GM19395 (cell line): ENCODE results near the gene GUCY1A1.

Experiments
- ATAC-seq: cut with Tn5 transposase; IDR thresholded peaks from one replicate; pipeline ENCODE4 v1.9.1; 2021; ENCODE audit warnings: mild to moderate bottlenecking, moderate library complexity; ENCODE audit not compliant: unreplicated experiment

GUCY1A1 gene

DNA sequence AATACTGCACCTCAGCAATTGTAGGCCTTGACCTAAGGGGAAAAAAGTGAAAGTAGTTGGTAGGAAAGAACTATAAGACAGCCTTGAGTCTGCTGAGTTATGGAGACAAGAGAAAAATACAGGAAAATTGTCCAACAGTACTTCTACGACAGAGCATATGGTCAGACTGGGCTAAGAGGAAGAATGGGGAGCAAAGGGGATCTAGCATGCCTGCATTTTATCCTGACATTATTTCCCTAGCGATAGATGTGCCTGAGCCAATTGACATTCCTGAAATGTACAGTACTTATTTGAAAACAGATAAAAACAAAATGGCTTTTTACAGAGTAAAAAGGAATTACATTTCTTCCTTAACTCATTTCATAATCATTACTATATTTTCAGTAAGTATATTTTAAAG lies 22.2 kb downstream of the GUCY1A1 start:
- ATAC-seq: no peak

DNA sequence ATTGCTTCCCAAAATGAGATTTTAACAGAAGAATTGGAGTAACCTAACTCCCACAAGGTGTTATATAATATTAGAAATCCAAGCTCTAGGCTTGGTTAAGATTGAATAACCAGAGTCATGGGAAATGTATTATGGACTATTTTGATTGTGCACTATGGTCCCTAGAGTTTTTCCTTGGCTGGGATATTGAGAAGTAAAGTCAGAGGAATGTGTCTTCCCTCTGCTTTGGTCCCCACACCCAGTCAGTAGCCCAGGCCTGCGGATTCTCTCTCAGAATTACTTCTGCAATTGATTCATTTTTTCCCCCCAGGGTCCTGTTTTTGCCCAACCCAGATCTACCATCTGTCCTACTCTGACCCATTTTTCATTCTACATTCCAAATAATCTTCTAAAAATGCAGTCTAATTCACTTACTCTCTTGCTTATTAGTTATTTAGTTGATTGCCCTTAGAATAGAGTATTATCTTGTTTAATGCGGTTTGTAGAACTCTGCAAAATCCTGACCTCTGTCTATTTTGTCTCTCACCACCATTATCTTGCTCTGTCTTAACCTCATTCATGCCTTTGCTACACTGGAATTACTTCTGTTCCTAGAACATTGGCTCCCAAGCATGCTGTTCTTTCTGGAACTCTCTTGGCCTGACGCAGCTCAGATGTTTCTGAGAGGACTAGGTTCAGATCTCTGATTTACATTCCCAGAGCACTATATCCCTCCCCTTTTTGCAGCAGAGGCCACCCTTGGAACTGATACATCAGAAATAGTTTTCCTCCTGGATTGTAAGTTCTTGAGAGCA lies 23.6 kb downstream of the GUCY1A1 start:
- no peak for ATAC-seq

DNA sequence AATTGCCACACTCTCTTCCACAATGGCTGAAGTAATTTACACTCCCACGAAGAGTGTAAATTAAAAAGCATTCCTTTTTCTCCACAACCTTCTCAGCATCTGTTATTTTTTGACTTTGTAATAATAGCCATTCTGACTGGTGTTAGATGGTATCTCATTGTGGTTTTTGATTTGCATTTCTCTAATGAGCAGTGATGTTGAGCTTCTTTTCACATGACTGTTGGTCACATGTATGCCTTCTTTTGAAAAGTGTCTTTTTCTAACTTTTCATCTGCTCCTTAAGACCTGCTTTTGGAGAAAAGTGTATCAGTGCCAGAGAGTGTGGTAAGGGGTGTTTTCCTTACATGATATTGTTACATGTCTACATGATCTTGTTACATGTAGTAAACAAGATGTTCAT lies 25.7 kb downstream of the GUCY1A1 start:
- ATAC-seq: no peak

DNA sequence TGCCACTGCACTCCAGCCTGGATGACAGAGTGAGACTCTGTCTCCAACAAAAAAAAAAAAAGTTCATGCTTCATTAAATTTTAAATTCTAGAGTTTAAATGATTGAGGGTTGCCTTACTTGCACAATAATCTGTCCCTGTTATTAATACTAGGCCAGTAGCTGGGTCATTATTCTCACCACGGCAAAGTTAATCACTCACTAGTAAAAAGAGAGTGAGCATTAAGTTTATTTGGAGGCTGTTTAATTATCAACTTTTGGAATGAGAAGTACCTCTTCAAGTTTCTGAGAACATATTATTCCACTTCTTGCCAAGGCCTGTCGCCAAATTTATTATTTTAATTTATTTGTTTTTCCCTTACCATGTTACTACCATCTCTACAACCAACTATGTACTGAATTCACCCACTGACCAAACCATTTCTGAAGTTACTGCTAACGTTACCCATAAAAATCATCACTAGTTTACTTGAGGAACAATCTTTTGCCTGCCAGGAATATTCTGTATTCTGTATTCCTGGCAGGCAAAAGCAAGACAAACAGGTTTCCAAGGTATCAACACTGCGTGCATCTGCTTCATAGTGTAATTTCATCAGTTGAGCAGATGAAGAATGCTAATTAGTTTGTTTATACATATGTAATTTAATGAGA lies 26.5 kb downstream of the GUCY1A1 start:
- ATAC-seq: peak; percentile 52

DNA sequence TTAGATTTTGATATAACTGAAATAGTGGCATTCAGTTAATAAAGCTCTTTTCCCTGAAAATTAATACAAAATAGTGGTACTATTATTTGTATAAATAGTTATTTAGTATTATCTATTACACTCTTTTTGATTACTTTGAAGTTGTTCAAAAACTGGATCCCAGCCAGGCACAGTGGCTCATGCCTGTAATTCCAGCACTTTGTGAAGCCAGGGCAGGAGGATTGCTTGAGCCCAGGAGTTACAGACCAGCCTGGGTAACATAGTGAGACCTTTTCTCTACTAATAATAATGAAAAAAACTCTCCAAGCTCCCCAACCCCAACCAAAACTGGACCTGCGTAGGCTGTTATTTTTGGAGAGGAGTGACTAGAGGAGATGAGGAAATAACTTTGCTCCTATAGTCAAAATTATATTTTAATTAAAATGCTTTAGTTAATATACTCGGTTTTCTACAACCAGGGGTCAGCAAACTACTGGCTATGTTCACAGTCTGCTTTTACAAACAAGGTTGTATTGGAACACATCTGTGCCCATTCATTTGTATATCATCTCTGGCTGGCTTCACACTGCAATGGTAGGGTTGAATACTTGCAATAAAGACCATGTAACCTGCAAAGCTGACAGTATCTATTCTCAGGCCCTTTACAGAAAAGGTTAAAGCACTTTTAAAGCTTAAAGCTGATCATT lies 27.6 kb downstream of the GUCY1A1 start:
- ATAC-seq: no peak

DNA sequence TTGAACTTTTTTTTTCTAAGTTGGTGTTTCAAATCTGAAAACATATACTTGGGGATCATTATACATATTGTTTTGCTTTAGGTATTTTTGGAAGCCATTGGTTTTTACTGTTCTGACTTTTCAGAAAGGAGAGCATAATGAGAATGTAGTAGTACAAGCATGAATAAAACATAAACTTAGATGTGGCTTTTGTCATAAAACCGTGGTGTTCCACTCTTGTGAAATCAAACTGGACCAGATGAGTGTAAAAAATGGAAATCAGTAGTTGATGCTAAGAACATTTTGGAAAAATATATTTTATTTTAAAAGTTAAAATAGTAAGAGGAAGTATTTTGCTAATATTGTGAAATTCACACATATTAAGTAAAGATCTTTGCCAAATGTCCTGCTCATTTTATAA lies 29.6 kb downstream of the GUCY1A1 start:
- ATAC-seq: no peak

DNA sequence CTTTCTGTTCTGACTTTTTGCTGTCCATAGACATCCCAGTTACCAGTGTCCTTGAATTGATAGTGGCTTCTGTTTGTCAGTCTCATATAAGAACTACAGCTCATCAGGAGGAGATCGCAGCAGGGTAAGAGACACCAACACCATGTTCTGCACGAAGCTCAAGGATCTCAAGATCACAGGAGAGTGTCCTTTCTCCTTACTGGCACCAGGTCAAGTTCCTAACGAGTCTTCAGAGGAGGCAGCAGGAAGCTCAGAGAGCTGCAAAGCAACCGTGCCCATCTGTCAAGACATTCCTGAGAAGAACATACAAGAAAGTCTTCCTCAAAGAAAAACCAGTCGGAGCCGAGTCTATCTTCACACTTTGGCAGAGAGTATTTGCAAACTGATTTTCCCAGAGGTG lies 30.1 kb downstream of the GUCY1A1 start:
- ATAC-seq: no peak

DNA sequence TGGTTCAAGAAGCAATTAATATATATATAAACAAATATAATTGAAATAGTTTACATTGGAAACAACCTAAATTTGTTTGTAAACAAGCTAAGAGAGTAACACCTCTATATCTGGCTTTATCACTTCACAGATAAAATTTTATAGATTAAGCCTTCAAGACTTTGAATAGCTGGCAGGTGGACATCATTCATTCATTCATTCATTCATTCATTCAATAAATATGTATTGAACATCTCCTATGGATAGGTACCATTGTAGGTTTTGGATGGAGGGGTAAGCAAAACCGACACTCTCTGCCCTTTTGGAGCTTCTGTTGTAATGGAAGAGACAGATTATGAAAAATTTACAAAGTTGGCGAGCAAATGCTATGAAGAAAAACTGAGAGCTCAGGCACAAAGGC lies 35.2 kb downstream of the GUCY1A1 start:
- no peak for ATAC-seq

DNA sequence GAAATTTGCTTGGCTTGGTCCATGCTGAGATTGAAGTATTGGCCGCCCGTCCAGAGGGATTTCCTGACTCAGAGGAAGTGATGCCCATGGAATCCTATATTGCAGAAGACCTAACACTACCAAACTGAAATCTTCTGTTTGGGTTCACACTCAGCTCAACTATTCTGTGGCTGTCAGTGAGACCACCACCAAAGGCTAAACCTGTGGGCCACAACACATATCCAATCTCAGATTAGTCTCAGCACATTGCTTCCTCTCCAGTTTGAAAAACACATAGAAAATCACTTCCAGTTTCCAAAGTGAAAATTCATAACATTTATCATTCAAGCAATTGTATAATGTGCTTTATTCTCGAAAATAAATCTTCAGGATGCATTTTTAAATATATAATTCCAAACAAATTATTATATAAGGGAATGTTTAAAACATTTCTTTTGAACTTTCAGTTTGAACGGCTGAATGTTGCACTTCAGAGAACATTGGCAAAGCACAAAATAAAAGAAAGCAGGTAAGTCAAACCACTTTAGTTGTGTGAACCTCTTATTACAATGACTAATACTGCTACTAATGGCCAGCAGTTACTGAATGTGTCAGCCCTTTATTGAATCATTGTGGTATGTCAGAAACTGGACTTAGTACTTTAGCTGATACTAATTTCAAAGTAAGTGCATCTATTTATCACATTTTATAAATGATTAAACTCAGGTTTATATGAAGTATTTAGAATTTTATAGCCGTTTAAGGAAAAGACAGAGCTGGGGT lies 37.0 kb downstream of the GUCY1A1 start:
- peak; percentile 85 for ATAC-seq

DNA sequence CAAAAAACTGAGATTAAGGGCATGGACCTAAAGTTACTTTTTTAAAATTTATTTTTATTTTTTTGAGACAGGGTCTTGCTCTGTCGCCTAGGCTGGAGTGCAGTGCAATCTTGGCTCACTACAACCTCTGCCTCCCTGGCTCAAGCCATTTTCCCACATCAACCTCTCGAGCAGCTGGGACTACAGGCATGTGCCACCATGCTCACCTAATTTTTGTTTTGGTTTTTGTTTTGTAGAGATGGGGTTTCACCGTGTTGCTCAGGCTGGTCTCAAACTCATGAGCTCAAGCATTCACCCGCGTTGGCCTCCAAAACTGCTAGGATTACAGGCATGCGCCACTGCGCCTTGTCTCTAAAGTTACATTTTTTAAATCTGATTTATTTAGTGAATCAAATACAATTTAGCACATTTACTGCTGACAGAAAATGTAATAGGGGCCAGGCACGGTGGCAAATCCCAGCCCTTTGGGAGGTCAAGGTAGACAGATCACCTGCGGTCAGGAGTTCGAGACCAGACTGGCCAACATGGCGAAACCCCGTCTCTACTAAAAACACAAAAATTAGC lies 38.3 kb downstream of the GUCY1A1 start:
- ATAC-seq: no peak

DNA sequence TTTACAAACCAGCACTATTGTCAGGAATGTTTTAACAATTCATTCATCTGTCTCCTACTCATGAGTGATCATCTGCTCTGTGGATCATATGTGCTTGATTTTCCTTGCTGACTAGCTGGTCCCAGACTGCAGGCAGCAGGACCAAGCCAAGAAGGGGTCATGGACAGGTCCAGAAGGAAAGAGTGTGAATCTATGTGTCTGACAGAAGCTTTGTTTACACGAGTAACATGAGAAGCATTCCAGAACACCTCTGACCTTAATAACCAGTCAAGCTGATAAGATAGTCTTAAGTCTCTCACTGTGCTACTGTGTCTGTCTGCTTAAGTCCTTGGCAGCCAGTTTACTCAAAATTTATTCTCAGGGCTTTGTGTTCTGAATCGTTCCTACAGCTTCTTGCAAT lies 39.0 kb downstream of the GUCY1A1 start:
- ATAC-seq: no peak

DNA sequence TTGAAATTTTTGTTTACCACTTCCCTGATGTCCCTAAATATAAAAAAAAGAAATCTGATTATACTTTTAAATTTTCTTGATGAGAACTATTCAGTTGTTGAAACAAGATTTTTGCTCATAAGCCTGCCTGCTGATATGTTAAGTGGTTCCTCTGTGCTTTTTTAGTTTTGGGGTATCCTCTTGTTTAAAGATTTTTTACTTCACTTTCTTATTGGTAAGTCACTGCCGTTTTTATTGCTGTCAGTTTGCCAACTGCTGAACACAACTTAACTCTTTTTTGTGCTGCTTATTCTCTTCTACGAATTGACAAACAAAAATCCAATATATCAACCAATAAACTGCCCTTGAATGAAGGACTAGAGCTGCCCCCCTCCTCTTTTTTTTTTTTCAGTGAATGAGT lies 39.5 kb downstream of the GUCY1A1 start:
- no peak for ATAC-seq

DNA sequence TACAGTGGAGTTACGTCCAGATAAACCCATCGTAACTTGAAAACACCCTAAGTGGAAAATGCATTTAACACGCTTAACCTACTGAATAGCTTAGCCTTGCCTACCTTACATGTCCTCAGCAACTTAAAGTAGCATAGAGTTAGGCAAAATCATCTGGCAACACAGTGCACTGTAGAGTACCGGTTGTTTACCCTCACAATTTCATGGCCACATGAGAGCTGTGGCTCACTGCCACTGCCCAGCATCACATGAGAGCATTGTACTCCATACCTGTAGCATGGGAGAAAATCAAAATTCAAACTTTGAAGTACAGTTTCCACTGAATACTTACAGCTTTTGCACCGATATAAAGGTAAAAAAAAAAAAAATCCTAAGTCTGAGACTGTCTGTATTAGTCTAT lies 40.6 kb downstream of the GUCY1A1 start:
- ATAC-seq: no peak

DNA sequence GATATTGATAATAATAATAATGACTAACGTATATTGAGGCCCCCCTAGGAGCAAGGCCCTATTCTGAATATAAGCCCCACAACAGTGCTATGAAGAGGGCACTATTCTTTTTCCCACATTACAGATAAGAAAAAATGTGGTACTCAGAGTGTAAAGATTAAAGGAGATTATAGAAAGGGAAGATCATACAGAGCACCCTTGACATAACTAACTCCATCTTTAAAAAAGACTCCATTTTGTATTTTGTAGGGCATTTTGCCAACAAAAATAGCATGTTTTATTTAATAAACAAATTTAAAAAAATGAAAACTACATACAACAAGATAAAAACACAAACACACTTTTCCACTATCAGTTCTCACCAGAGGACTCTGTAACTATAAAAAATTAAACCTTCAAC lies 42.1 kb downstream of the GUCY1A1 start:
- ATAC-seq: no peak

DNA sequence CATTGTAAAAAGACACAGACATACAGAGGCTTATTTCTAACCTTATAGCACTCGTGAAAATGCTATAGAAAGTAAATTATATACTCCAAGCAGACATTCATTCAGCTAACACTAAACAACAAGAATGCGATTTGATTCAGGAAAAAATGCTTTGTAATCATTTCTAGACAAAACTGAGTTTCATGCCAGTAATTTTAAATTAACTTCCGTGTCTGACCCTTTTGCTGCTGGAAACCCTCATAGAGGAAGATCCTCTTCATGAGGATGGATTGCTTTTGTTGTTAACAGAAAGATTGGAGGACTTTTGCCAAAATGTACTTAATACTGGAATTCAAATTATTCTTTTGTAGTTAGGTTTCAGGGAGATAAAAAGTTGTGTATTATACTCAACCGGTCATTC lies 43.3 kb downstream of the GUCY1A1 start:
- no peak for ATAC-seq

DNA sequence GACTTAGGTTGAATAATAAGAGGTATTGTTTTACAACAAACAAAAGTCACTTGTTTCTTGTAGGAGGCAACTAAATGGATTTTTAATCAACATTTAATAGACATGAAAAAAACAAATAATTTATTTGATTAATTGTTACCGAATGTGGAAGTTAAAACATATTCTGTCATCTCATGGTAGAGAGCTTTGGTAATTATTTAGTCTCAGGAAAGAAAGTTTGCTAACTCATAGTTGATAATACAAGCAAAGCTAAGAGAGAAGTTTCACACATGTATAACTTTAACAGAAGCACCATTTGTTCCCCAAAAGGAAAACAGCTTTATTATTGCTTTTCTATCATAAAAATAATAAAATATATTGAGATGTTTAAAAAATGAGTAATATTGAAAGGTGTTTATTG lies 44.9 kb downstream of the GUCY1A1 start:
- no peak for ATAC-seq

DNA sequence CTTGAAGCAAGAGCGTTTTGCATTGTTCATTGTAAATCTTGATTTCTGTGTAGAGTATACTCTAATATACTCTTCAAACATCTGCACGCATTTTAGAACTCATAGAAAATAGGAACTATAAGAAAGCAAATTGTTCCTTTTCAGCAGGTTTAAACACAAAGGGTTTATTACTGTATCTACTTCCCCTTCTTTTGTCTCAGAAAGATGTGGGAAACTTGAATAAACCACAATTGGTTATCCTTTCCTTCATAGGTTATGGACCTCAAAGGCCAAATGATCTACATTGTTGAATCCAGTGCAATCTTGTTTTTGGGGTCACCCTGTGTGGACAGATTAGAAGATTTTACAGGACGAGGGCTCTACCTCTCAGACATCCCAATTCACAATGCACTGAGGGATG lies 46.2 kb downstream of the GUCY1A1 start:
- no peak for ATAC-seq

DNA sequence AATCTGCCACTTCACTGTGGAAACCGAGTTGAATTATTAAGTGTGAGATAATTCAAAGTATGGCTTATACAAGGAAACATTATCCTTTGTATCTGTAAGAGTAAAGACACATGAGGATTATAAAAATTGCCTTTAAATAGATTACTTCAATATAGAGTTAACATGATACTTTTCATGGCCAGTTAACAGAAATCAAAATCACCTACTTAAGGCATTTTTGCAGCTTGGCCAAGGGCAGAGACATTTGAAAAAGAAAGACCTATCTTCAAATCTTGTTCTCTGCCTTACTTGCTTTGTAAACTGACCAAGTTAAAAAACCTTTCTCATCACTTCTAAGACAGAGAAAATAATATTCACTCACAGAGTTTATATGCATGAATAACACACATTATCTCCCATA lies 47.3 kb downstream of the GUCY1A1 start:
- no peak for ATAC-seq

DNA sequence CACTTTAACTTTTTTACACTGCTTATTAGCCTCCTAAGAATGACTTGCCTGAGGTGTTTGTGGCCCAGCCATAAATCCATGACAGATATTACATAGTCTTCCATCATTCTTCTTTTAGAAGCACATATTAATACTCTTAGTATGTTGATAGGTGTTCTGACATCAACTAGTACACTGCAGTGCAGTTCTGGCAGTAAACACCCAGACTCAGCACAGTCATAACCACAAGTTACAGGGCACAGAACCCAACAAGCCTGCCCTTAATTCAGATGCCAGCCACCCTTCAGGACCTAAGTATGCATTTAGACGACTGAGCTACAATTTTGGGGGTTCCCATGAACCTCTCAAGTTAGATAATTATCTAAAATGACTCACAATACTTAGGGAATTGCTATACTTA lies 55.7 kb downstream of the GUCY1A1 start:
- ATAC-seq: no peak

DNA sequence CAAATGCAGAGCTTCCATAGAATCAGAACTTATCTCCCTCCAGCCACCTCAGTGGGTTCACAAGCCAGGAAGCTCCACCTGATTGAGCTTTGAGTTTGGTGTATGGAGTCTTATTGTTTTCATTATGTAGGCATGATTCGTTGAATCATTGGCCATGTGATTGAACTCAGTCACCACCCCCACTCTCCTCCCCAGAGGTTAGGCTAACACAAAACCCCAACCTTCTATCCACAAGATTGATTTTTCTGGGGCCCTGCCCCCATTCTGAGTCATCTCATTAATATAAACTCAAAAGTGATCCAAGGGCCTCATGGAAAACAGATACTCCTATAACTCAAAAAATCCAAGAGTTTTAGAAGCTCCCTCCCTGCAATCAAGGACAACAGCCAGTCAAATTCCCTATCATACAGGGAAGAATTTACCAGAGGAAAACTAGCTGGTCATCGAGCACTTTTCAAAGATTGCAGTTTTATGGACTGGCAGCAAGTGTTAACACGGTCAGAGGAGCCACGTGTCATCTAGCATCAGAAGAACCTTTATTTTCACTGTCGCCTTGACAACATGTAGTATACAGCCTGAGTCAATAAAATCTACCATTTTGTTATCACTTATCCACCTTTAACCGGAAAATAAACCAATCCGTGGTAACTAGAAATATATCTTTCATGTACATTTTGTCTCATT lies 56.3 kb downstream of the GUCY1A1 start:
- ATAC-seq: no peak

DNA sequence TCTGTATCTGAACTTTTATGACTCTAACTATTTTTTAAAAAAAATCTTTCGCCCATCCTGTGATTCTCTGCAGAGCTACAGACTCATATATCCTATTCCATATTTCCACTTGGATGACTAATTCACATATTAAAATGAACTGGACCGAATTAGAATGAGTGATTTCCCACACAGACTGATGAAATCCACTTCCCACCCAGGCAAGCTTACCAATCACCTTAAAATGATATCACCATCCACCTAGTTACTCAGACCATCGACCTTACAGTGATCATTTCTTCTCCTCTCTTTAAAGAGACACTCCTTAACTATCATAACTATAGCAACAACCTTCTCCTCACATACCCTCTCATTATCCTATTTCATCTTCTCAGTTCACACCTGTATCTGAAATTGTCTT lies 58.1 kb downstream of the GUCY1A1 start:
- no peak for ATAC-seq
